CD4-positive, alpha-beta T cell treated with Interleukin-21 for 1 hour (primary cell): ENCODE data around the gene RFWD3.
"Not testable (repeated sequence)": the region's sequence is repeated elsewhere in the genome, so short reads cannot be mapped to it uniquely, and the experiment has no call there.

Source experiments
- DNase-seq: peaks from one replicate; pipeline ENCODE4 v3.0.0-alpha.2; 2020

RFWD3 gene, protein sequence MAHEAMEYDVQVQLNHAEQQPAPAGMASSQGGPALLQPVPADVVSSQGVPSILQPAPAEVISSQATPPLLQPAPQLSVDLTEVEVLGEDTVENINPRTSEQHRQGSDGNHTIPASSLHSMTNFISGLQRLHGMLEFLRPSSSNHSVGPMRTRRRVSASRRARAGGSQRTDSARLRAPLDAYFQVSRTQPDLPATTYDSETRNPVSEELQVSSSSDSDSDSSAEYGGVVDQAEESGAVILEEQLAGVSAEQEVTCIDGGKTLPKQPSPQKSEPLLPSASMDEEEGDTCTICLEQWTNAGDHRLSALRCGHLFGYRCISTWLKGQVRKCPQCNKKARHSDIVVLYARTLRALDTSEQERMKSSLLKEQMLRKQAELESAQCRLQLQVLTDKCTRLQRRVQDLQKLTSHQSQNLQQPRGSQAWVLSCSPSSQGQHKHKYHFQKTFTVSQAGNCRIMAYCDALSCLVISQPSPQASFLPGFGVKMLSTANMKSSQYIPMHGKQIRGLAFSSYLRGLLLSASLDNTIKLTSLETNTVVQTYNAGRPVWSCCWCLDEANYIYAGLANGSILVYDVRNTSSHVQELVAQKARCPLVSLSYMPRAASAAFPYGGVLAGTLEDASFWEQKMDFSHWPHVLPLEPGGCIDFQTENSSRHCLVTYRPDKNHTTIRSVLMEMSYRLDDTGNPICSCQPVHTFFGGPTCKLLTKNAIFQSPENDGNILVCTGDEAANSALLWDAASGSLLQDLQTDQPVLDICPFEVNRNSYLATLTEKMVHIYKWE

DNA sequence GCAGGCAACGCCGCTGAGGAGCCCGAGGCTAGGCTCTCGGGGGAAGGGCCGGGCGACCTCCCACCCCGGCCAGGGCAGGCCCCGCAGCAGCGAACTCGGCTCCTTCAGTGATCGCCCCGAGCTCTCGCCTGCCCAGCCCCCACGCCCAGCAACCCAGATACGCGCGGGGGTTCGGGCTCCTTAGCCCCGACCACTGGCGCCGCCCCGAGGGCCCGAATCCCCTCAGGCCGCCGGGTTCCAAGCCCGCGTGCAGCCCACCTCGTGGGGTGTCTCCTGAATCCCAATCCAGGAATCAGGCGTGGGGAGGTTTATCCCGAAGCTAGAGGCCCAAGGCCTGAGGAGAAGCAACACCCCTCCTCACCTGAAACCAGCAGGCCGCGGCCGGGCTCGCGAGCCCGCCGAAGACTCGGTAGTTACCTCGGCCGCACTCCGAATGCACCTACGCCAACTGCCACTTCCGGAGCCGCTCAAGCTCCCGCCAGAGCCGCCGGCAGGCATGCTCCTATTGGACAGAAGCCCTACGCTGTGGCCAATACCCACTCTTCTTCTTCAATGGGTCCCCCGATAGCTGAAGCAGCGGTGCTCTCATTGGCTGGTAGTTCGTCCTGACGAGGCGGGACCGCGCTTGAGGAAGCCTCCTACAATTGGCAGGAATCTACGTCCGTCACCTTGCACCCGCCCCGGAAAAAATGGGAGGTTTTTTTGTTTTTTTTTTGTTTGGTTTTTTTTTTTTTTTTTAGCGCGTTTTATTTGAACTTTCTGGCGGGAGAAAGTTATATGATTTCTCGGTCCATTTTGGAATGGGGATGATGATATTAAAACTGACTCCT lies at the start of gene RFWD3:
RFWD3 (minus strand) TSS at position 453 of the 830 bp plus-strand sequence. CDS start 5,428 bp downstream, outside the sequence.
- DNase-seq: peak; percentile 99

DNA sequence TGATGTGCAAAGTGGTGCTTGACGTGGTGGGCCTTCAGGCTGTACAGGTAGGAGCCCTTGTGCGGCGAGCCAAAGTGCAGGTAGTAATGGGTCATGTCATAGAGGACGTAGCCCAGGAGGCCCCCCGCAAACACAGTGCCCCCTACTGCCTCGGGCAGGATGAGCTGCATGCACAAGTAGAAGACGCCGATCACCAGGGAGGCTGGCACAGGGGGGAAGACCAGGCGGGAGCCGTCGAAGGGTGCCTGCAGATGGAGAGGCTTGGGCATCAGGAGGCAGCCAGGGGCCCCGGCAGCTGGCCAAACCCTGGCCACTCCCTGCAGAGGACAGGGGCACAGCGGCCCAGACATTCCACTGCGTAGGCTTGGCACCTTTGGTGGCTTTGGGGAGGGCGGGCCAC lies 49.7 kb upstream of the RFWD3 start:
- DNase-seq: no peak

DNA sequence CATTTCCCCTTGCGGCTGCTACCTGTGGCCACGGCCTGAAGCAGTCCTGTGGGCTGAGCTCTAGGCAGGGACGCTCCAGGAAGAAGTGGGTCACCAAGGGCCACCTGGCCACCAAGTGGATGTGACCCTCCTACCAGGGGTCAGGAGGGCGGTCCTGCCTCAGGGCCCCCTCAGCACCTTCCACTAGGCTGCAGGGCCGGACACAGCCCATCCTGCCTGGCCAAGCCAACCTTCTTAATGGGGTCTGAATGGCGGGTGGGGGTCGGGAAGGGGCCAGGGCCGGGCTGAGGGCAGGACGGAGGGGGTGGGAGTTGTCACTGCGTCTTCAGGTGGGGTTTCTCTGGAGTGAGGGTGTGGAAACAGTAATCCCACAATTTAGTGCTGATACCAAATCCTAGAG lies 47.2 kb upstream of the RFWD3 start:
- DNase-seq: no peak

DNA sequence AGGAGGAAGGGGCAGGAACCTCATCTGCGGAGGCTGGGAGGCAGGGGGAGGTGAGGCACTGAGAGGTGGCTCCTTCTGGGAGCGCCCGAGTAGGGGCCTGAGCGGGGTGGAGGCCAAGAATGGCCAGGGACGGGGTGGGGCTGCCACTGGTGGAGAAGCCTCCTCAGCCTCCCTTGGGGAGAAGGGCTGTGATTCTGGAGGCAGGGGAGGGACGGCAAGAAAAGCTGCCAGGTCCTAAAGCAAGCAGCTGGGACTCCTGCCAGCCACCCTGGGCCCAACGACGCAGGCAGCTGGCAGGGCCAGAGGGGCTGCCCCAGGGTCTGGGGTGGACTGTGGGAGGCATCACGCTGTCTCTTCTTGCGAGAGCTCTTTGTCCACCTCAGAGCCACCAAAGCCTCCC lies 46.6 kb upstream of the RFWD3 start:
- no peak for DNase-seq

DNA sequence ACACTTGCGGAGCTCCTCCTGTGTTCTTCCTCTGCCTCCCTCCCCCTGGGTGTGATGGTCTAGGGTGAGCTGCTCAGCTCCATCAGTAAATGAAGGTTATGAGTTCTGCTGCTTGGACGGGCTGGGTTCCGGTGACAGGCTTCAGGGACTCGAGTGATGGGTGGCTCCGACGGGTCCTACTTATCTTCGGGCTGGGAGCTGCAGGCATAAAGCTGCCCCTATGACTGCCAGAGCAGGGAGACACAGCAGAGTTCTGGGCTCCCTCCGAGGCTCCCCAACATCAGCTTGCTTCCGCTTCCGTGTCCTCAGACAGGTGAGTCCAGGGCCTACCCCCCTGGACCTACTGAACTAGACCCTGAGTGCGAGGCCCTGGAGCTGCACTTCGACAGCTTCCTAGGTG lies 45.3 kb upstream of the RFWD3 start:
- DNase-seq: no peak

DNA sequence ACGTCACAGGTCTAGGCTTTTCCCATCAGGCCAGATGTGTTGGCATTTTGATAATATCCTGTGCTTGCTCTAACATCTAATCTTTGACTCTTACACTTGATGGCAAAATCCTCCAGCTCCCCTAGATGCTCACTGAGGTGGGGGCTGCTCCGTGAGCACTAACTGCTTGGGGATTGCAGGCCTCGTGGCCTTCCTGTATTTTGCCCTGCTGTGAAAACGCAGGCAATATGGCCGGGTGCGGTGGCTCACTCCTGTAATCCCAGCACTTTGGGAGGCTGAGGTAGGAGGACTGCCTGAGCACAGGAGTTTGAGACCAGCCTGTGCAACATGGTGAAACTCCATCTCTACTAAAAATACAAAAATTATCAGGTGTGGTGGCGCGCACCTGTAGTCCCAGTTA lies 43.7 kb upstream of the RFWD3 start:
- DNase-seq: no peak

DNA sequence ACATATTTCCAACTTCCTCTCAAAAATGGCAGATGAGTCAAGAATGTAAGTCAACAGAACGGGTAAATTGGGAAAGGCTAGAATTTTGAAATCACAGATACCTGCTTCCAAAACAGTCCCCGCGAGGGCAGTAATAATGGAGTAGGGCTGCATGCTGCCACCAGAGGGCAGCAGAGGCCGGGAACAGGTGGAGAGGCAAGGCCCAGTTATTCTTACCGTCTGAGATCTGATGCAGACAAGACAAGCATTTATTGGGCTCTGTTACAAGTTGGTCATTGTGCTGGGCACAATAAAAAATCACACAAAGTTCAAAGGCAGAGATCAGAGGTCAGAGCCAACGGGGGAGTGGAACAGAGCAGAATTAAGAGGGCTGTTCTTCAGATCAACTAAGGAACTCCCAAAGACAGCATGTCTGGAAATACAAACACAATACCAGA lies 42.8 kb upstream of the RFWD3 start:
- peak; percentile 82 for DNase-seq

DNA sequence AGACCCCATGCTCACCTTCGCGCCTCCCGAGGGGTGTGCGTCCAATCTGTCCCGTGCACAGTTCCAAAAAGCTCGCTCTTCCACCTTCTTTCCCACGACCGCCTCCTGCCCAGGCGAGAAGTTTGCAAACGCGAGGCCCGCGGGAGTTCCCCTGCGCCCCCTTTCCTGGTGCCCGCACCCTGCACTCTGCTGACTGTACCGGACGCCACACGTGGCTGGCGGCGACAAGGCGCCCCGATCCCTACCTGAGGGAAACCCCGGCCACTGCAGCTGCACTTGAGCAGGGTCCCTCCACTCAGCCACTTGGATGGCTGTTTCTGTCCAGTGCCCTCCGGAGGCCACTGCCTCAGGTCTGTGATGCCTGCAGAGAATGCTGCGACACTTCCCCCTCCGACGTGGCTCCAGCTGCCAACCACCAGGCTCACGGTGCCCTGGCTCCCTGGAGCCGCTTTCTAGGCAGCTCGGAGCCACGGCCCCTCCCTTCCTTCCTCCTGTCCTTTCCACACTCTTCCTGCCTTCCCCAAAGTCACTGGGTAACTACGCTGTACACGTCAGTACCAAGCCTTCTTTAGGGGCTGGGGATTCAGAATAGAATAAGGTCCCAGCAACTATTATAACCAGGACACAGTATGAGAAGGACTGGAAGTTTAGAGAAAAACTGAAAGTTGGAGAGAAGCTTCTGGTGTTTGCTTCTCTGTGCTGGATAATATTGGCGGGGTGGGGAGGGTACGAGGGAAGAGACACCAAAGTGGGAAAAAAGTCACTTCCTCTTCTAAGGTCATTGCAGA lies 34.0 kb upstream of the RFWD3 start, which contains the start of gene MLKL:
MLKL (minus strand) TSS at position 425 of the 788 bp plus-strand sequence. CDS start 5,105 bp downstream, outside the sequence.
- peak; percentile 67 for DNase-seq

DNA sequence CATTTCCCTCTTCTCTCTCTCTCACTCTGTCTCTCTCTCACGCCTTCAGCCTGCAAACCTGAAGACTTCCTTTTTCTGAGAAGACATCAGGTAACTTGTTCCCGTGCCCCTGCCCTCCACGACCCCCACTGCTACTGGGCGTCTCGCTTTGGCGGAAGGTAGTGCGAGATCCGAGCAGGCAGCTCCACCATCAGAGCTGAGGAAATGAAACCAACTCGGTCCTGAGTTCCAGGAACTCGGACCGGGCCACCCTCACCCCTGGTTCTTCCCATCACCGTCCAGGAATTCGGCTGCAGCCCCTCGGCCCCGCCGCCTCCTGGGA lies 33.4 kb upstream of the RFWD3 start:
- peak; percentile 35 for DNase-seq

DNA sequence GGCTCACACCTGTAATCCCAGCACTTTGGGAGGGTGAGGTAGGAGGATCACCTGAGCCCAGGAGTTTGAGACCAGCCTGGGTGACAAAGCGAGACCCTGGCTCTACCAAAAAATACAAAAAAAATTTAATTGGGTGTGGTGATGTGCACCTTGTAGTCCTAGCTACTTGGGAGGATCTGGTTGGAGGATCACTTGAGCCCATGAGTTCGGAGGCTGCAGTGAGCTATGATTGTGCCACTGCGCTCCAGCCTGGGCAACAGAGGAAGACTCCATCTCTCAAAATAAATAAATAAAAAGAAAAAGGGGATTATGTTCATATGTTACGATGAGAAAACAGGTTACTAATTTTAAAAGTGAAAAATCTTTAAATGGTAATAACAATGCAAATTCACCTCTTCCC lies 33.0 kb upstream of the RFWD3 start:
- DNase-seq: peak; percentile 12

DNA sequence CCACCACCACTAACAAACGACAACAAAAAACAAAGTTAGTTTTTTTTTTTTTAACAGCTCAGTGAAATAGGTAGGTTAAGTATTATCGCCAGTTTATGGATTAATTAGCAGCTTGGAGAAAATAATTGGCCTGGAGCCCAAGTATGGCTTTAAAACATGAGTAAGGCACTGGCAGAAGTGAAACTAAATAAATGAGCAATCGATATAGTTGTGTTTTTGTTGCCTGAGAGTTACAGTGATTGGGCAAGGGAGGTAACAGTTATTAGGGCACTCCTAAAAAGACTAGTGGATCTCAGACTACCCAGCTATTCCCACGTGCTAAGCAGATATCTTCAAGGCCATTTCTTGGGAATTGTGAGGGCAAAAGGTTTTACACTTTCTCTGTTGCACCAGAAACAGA lies 31.5 kb upstream of the RFWD3 start:
- DNase-seq: peak; percentile 19

DNA sequence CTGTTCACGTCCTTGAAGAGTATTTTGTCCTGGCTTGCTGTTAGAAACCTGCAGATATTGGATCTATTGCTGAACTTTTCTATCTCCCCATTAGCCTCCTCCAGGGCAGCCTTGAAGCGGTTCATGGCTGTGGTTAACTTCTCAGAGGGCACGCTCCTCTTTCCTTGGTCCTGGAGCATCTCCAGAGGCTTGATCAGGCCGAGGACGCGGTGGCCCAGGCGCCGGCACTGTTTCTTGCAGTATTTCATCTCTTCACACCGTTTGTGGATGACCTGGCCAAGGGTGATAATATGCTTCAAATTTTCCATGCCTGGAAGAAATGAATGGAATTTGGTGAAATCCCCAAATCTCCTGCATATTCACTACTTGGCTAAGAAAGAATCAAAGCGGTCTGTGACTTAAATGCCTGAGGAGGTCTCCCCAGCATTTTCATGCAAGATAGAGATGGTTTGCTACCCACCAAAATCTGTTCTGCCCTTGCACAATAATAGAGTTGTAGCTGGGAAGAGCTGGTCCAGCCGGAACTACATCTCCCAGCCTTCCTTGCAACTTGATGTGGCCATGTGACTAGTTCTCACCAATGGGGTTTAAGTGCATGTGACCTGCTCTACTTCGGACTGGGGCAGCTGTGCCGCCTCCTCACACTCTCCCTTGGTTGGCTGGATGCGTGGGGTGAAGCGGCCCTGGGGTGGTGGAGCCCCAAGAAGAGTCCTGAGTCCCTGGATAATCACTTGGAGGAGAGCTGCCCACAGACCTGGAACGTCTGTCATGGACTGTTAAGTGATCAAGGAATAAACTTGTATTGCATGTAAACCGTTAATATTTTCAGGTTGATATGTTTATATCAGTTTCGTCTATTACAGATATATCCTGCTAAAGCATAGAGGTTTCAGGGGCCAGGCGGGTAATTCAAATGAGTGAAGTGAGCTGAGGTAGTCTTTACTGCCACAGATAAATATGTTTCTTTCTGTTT lies 29.1 kb upstream of the RFWD3 start:
- DNase-seq: peak; percentile 86

DNA sequence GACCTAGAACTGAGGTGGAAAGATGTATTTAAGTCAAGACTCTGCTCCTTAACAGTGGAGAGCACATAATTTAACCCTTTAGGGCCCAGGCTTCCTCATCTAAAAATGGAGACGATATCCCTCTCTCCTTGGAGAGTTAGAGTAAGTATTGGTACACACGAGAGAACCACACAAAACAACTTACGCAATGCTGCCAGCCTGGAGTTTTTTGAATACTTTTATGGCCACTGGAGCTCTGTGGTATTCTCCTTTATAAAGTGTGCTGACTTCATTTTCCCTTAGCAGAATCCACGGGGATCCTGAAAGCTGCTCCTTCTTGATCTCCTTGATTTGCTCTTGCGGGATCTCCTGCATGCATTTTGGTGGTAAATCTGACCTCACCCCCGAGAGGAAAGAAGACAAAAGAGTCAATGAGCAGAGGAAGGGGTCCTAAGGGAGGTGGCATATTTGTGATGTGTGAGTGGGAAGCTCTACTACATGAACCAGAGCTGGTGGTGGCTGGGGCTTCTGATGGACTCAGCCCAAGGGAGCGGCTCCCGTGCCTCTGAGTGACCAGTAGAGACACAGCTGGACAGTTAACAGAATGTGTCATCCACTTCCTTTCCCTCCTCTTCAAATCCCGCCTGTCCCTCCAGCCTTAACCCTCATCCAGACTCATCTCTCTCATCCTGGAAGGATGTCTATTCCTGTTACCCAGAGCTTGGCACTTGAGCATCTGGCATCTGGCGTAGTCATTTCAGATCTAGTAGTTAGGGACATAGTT lies 24.6 kb upstream of the RFWD3 start:
- no peak for DNase-seq

DNA sequence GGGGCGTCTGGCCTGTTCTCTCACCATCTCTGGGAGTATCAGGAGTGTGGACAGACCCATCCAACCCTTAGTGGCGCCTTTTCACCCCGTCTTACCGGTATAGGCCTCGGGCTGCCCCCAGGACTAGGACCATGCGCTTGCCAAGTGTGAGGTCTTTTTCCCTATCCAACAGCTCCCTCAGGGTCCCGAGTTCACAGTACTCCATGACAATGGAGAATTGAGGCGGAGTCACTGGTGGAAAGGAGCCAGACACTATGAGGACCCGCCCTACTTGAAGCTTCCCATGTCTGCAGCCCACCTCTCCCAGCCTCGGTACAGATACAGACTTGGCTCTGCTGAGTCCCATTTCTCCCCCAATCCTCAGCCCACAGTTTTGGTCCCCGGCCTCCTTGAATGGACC lies 15.9 kb upstream of the RFWD3 start:
- no peak for DNase-seq

DNA sequence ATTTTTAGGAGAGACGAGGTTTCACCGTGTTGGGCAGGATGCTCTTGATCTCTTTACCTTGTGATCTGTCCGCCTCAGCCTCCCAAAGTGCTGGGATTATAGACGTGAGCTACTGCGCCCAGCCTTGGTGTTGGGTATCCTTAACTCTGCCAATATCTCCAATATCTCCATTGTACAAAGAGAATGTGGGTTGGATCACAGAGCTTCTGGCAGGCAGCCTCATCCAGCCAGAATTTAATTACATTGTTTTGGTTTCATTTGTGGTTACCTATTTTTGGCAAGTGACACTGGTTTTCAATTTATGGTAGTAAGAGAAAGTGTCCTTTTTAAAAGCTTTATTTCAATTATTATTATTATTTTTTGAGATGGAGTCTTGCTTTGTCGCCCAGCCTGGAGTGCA lies 14.0 kb upstream of the RFWD3 start:
- no peak for DNase-seq

DNA sequence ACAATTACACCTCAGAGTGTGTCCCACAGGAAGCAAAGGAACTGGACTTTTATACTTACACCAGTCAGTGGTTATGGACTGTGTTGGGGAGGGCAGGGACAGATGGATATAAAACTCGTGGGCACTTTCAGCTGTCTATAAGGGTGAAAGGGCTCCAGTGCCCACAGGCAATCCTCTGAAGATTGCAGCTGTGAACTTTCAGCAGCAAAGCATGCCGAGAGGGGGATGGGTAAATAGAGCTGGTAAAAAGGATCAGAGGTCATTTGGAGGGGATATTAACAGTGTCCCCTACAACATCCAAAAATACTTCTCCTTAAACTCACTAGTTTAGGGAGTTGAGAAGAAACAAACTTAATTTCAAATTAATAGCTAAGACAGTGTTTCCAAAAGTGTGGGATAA lies 13.3 kb upstream of the RFWD3 start:
- no peak for DNase-seq

DNA sequence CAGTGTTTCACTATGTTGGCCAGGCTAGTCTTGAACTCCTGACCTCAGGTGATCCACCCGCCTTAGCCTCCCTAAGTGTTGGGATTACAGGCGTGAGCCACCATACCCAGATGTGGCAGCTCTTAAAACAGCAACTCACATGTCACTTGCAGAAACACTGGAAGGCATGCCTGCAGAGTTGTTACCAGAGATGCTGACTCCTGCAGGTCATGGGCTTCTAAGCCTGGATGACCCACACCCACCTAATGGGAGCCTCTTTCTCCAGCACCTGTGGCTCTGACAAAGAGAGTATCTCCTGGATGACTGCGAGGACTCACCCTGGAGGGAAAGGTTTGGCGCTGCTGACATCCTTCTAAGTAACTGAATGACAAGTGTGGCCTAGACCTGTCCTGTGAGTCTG lies 11.2 kb upstream of the RFWD3 start:
- no peak for DNase-seq

DNA sequence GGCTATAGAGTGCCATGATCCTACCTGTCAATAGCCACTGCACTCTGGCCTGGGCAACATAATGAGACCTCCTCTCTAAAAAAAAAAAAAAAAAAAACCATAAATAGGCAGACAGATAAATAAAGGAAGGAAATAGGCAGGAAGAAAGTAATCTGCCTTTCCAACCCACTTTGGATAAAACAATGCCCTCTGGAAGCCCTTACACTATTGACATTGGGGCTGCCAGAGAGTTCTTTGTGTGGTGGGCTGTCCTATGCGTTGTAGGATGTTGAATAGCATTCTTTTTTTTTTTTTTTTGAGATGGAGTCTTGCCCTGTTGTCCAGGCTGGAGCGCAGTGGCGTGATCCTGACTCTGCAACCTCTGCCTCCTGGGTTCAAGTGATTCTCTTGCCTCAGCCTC lies 7.2 kb upstream of the RFWD3 start:
- no peak for DNase-seq

DNA sequence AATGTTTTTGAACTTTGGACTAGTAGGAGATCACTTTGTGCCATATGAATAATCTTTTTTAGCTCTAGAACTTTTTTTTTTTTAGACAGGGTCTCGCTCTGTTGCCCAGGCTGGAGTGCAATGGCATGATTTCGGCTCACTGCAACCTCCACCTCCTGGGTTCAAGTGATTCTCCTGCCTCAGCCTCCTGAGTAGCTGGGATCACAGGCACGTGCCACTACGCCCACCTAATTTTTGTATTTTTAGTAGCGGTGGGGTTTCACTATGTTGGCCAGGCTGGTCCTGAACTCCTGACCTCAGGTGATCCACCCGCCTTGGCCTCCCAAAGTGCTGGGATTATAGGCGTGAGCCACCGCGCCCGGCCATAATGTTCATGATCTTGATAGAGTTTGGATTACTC lies 2.2 kb upstream of the RFWD3 start:
- not testable (repeated sequence) for DNase-seq

DNA sequence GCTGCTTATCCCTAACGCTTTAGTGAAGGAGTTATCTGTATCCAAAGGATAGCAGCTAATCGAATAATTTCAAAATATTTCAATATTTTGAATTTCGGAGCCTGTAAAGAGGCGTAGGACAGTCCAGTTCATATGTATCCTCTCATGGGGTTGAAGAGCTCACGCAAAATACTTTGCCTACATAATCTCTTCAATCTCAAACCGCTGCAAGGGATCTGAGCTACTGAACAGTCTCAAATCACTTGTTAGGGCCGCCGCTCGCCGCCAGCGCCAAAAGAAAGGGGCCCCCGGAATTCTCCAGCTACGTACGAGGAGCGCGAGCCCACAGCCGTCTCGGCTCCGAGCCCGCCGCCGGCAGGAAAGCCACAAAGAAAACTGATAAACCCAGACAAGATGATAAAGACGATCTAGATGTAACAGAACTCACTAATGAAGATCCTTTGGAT lies 601 bp upstream of the RFWD3 start:
- peak; percentile 10 for DNase-seq
